ENCODE data around the gene ITGAL. TPM values are rescaled to one million over a fixed set of nuclear protein-coding genes. Genes with fewer than 3 reads are reported as not detected.

Gene ITGAL
- total and polyA plus RNA-seq, 2 of the 13 experiments (the other 11 are each of a cell fraction or from before 2014, with no cell fraction given): 0.86 to 1.2 TPM

DNA sequence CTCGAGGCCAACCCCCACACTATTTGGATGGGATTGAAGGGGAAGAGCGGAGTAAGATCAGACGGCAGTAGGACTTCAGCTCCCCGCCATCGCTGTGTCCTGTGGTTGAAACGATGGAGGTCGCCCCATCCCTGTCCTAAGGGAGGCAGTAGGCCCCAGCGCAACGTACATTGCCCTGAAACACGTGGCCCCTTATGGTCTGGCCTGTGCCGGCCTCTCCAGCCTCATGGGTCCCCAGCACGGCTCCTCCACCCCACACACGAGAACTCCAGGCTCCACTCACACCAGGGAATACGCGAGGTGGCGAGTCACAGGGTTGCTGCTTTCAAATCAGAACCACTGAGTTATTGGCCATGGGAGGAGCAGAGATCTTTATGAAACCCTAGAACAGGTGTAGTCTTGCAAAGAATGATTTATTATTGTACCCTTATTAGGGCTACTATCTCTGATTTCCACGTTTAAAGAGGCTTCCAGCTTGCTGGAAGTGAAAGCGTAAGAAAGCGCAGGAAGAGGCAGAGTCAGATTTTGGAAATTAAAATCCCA lies 42.0 kb upstream of the ITGAL start (continued):
- TF ChIP-seq, protein P1, sequence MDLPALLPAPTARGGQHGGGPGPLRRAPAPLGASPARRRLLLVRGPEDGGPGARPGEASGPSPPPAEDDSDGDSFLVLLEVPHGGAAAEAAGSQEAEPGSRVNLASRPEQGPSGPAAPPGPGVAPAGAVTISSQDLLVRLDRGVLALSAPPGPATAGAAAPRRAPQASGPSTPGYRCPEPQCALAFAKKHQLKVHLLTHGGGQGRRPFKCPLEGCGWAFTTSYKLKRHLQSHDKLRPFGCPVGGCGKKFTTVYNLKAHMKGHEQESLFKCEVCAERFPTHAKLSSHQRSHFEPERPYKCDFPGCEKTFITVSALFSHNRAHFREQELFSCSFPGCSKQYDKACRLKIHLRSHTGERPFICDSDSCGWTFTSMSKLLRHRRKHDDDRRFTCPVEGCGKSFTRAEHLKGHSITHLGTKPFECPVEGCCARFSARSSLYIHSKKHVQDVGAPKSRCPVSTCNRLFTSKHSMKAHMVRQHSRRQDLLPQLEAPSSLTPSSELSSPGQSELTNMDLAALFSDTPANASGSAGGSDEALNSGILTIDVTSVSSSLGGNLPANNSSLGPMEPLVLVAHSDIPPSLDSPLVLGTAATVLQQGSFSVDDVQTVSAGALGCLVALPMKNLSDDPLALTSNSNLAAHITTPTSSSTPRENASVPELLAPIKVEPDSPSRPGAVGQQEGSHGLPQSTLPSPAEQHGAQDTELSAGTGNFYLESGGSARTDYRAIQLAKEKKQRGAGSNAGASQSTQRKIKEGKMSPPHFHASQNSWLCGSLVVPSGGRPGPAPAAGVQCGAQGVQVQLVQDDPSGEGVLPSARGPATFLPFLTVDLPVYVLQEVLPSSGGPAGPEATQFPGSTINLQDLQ (CRISPR knock-in tag; IDR thresholded peaks at IDR 0.05): no peak; the same call in 1 of the 2 replicates
- TF ChIP-seq TAF1 (CRISPR knock-in tag; IDR thresholded peaks at IDR 0.05) (peak; percentile 9; the same call in 1 of the 2 replicates), ZFYVE20 (CRISPR knock-in tag; IDR thresholded peaks at IDR 0.05; ENCODE audit: borderline replicate concordance, low read depth) (peak; percentile 91; the same call in 1 of the 2 replicates), ZNF225 (CRISPR knock-in tag; IDR thresholded peaks at IDR 0.05) (peak; percentile 95), FOSL2 (CRISPR knock-in tag; IDR thresholded peaks at IDR 0.05) (no peak; the same call in 1 of the 2 replicates), ZNF263 (CRISPR knock-in tag; IDR thresholded peaks at IDR 0.05) (peak; percentile 77; the same call in 1 of the 2 replicates), GTF3A (CRISPR knock-in tag; conservative IDR thresholded peaks at IDR 0.05) (no peak)
- TF ChIP-seq, protein P2, sequence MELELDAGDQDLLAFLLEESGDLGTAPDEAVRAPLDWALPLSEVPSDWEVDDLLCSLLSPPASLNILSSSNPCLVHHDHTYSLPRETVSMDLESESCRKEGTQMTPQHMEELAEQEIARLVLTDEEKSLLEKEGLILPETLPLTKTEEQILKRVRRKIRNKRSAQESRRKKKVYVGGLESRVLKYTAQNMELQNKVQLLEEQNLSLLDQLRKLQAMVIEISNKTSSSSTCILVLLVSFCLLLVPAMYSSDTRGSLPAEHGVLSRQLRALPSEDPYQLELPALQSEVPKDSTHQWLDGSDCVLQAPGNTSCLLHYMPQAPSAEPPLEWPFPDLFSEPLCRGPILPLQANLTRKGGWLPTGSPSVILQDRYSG (CRISPR knock-in tag; IDR thresholded peaks at IDR 0.05): peak; percentile 33; the same call in 1 of the 2 replicates
- TF ChIP-seq, protein P3, sequence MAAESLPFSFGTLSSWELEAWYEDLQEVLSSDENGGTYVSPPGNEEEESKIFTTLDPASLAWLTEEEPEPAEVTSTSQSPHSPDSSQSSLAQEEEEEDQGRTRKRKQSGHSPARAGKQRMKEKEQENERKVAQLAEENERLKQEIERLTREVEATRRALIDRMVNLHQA (CRISPR knock-in tag; IDR thresholded peaks at IDR 0.05): no peak
- TF ChIP-seq, protein P4, sequence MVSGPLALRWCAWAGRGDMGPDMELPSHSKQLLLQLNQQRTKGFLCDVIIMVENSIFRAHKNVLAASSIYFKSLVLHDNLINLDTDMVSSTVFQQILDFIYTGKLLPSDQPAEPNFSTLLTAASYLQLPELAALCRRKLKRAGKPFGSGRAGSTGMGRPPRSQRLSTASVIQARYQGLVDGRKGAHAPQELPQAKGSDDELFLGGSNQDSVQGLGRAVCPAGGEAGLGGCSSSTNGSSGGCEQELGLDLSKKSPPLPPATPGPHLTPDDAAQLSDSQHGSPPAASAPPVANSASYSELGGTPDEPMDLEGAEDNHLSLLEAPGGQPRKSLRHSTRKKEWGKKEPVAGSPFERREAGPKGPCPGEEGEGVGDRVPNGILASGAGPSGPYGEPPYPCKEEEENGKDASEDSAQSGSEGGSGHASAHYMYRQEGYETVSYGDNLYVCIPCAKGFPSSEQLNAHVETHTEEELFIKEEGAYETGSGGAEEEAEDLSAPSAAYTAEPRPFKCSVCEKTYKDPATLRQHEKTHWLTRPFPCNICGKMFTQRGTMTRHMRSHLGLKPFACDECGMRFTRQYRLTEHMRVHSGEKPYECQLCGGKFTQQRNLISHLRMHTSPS (CRISPR knock-in tag; IDR thresholded peaks at IDR 0.05; ENCODE audit: low read depth): no peak
- TF ChIP-seq, protein P5, sequence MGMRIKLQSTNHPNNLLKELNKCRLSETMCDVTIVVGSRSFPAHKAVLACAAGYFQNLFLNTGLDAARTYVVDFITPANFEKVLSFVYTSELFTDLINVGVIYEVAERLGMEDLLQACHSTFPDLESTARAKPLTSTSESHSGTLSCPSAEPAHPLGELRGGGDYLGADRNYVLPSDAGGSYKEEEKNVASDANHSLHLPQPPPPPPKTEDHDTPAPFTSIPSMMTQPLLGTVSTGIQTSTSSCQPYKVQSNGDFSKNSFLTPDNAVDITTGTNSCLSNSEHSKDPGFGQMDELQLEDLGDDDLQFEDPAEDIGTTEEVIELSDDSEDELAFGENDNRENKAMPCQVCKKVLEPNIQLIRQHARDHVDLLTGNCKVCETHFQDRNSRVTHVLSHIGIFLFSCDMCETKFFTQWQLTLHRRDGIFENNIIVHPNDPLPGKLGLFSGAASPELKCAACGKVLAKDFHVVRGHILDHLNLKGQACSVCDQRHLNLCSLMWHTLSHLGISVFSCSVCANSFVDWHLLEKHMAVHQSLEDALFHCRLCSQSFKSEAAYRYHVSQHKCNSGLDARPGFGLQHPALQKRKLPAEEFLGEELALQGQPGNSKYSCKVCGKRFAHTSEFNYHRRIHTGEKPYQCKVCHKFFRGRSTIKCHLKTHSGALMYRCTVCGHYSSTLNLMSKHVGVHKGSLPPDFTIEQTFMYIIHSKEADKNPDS (CRISPR knock-in tag; IDR thresholded peaks at IDR 0.05): 0 out of 2 replicates have a peak, but pooled peaks have one; percentile 20
- TF ChIP-seq, protein P6, sequence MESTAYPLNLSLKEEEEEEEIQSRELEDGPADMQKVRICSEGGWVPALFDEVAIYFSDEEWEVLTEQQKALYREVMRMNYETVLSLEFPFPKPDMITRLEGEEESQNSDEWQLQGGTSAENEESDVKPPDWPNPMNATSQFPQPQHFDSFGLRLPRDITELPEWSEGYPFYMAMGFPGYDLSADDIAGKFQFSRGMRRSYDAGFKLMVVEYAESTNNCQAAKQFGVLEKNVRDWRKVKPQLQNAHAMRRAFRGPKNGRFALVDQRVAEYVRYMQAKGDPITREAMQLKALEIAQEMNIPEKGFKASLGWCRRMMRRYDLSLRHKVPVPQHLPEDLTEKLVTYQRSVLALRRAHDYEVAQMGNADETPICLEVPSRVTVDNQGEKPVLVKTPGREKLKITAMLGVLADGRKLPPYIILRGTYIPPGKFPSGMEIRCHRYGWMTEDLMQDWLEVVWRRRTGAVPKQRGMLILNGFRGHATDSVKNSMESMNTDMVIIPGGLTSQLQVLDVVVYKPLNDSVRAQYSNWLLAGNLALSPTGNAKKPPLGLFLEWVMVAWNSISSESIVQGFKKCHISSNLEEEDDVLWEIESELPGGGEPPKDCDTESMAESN (CRISPR knock-in tag; conservative IDR thresholded peaks at IDR 0.05): peak; percentile 69
- TF ChIP-seq, protein P7, sequence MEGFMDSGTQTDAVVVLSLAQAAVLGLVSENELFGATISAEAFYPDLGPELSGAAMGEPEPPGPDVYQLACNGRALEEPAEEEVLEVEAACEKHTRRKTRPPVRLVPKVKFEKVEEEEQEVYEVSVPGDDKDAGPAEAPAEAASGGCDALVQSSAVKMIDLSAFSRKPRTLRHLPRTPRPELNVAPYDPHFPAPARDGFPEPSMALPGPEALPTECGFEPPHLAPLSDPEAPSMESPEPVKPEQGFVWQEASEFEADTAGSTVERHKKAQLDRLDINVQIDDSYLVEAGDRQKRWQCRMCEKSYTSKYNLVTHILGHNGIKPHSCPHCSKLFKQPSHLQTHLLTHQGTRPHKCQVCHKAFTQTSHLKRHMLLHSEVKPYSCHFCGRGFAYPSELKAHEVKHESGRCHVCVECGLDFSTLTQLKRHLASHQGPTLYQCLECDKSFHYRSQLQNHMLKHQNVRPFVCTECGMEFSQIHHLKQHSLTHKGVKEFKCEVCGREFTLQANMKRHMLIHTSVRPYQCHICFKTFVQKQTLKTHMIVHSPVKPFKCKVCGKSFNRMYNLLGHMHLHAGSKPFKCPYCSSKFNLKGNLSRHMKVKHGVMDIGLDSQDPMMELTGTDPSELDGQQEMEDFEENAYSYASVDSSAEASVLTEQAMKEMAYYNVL (CRISPR knock-in tag; IDR thresholded peaks at IDR 0.05; ENCODE audit: borderline replicate concordance): no peak; the same call in 1 of the 2 replicates
- TF ChIP-seq, protein P8, sequence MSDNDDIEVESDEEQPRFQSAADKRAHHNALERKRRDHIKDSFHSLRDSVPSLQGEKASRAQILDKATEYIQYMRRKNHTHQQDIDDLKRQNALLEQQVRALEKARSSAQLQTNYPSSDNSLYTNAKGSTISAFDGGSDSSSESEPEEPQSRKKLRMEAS (IDR thresholded peaks at IDR 0.05): peak; percentile 99
- TF ChIP-seq, protein P9, sequence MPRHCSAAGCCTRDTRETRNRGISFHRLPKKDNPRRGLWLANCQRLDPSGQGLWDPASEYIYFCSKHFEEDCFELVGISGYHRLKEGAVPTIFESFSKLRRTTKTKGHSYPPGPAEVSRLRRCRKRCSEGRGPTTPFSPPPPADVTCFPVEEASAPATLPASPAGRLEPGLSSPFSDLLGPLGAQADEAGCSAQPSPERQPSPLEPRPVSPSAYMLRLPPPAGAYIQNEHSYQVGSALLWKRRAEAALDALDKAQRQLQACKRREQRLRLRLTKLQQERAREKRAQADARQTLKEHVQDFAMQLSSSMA (CRISPR knock-in tag; IDR thresholded peaks at IDR 0.05): no peak
